HCT116 (cell line): Measurements from ENCODE around the gene SUGCT. TPM values are rescaled to one million over a fixed set of nuclear protein-coding genes. Genes with fewer than 3 reads are reported as not detected.

Experiments used
- ATAC-seq: fragments of 200-7000 bp; cut with Tn5 transposase; 2 replicates; pipeline ENCODE4 v1.9.1; 2020; ENCODE audit warnings: mild to moderate bottlenecking, moderate library complexity
- BruUV-seq: library from RNA; stranded (reverse); fragments of 400-500 nt; replicated peaks from 2 replicates; lab custom pipeline; 2021; lab: Mats Ljungman, UMichigan
- CTCF ChIA-PET: fragments of 300-600 bp; sonication (Branson Sonifier 250); formaldehyde crosslinking; loops from one replicate; lab custom pipeline; 2021; ENCODE audit warnings: antibody characterized with exemption; lab: Charles Lee
- POLR2A ChIA-PET: fragments of 300-600, 350-600 bp; sonication (Branson Sonifier 250); formaldehyde crosslinking; loops from one replicate; lab custom pipeline; 2021; ENCODE audit warnings: antibody characterized with exemption; lab: Charles Lee
- RAD21 ChIA-PET, 2 experiments: fragments of 300-600 bp; sonication (Branson Sonifier 250); formaldehyde crosslinking; loops; one replicate each; lab custom pipeline; 2023; ENCODE audit warnings: low total read pairs in 2 of 2; ENCODE audit not compliant: uncharacterized antibody in 2 of 2, unreplicated experiment in 2 of 2, low non-redundant PET in 1 of 2; lab: Charles Lee
- DNase-seq: peaks from one replicate; pipeline ENCODE4 v3.0.0-alpha.2; 2010; ENCODE audit warnings: low read depth, low spot score
- H2AFZ ChIP-seq: fragments of 200-600 bp; shearing (Covaris generic), sonication (generic); 2 replicates; pipeline ENCODE4 v1.6.1; 2017; ENCODE audit warnings: low read depth, mixed run types, mixed read lengths, antibody characterized with exemption, low read length; ENCODE audit not compliant: poor library complexity, severe bottlenecking
- H3K27ac ChIP-seq: 2 replicates; pipeline ENCODE4 v1.5.1; 2012; ENCODE audit warnings: low read depth, low read length
- H3K27me3 ChIP-seq: fragments of 200-600 bp; sonication (generic); 2 replicates; pipeline ENCODE4 v1.6.1; 2016; ENCODE audit warnings: mixed run types, low read length, mixed read lengths; ENCODE audit not compliant: insufficient read depth
- H3K36me3 ChIP-seq, 2 experiments: fragments of 200-500 bp in 1 of 2; fragments of 200-600 bp in 1 of 2; sonication (Bioruptor generic) in 1 of 2; sonication (generic) in 1 of 2; 2 replicates each; pipeline versions ENCODE4 v1.5.1 to v1.6.1; 2014 to 2016; ENCODE audit warnings: low read length in 2 of 2, inconsistent platforms in 1 of 2, mixed read lengths in 1 of 2, mixed run types in 1 of 2; ENCODE audit not compliant: insufficient read depth in 2 of 2, control insufficient read depth in 1 of 2
- H3K4me1 ChIP-seq, 2 experiments: fragments of 200-600 bp in 1 of 2; sonication (generic) in 1 of 2; 2 replicates each; pipeline versions ENCODE4 v1.5.1 to v1.6.1; 2012 to 2017; ENCODE audit warnings: low read length in 2 of 2, inconsistent platforms in 1 of 2, mild to moderate bottlenecking in 1 of 2, mixed read lengths in 1 of 2, mixed run types in 1 of 2, moderate library complexity in 1 of 2; ENCODE audit not compliant: insufficient read depth in 2 of 2, control insufficient read depth in 1 of 2
- H3K4me2 ChIP-seq: fragments of 200-600 bp; sonication (generic); 2 replicates; pipeline ENCODE4 v1.6.1; 2017; ENCODE audit warnings: mixed run types, low read length, mixed read lengths
- H3K4me3 ChIP-seq, 2 experiments: fragments of 200-600 bp in 1 of 2; sonication (generic) in 1 of 2; replicated peaks in 1 of 2; 2 replicates each; pipeline ENCODE4 v1.5.1; 2011 to 2016; ENCODE audit warnings: low read length in 2 of 2, control low read depth in 1 of 2, low read depth in 1 of 2, mild to moderate bottlenecking in 1 of 2, mixed read lengths in 1 of 2, mixed run types in 1 of 2
- H3K79me2 ChIP-seq: fragments of 200-600 bp; sonication (generic); 2 replicates; pipeline ENCODE4 v1.6.1; 2017; ENCODE audit warnings: mild to moderate bottlenecking, mixed run types, low read length, moderate library complexity, mixed read lengths; ENCODE audit not compliant: insufficient read depth
- H3K9ac ChIP-seq: fragments of 200-600 bp; sonication (generic); 2 replicates; pipeline ENCODE4 v1.6.1; 2016; ENCODE audit warnings: low read length, mixed read lengths
- H3K9me2 ChIP-seq: fragments of 200-600 bp; sonication (generic), shearing (Covaris generic); 2 replicates; pipeline ENCODE4 v1.6.1; 2017; ENCODE audit warnings: mixed run types, mild to moderate bottlenecking, moderate library complexity; ENCODE audit not compliant: insufficient read depth
- H3K9me3 ChIP-seq, 2 experiments: fragments of 200-500 bp in 1 of 2; fragments of 200-600 bp in 1 of 2; sonication (Bioruptor generic) in 1 of 2; sonication (generic) in 1 of 2; 2 replicates each; pipeline ENCODE4 v1.6.1; 2014 to 2017; ENCODE audit warnings: low read length in 2 of 2, mixed read lengths in 2 of 2, inconsistent platforms in 1 of 2, low read depth in 1 of 2, mild to moderate bottlenecking in 1 of 2, mixed run types in 1 of 2, moderate library complexity in 1 of 2; ENCODE audit not compliant: control insufficient read depth in 1 of 2, insufficient read depth in 1 of 2
- H4K20me1 ChIP-seq: fragments of 200-600 bp; sonication (generic), shearing (Covaris generic); 2 replicates; pipeline ENCODE4 v1.6.1; 2017; ENCODE audit warnings: mixed run types, mild to moderate bottlenecking, moderate library complexity; ENCODE audit not compliant: insufficient read depth
- CEBPB ChIP-seq: IDR thresholded peaks from 2 replicates; pipeline ENCODE4 v1.6.1; 2012; ENCODE audit warnings: low read depth
- EGR1 ChIP-seq: IDR thresholded peaks from 2 replicates; pipeline ENCODE4 v1.6.1; 2012; ENCODE audit warnings: low read depth
- ELF1 ChIP-seq: IDR thresholded peaks from 2 replicates; pipeline ENCODE4 v1.6.1; 2012; ENCODE audit warnings: low read depth, borderline replicate concordance
- EZH2phosphoT487 ChIP-seq: fragments of 200-600 bp; IDR thresholded peaks from 2 replicates; pipeline ENCODE4 v1.6.1; 2018; ENCODE audit warnings: antibody characterized with exemption, borderline replicate concordance
- POLR2A ChIP-seq: IDR thresholded peaks from 2 replicates; pipeline ENCODE4 v1.7.0; 2011; ENCODE audit warnings: borderline replicate concordance; ENCODE audit not compliant: insufficient read depth, insufficient read length; ENCODE audit errors: extremely low read depth
- POLR2AphosphoS5 ChIP-seq: IDR thresholded peaks from 2 replicates; pipeline ENCODE4 v1.6.1; 2011; ENCODE audit warnings: mild to moderate bottlenecking, low read depth, low read length, moderate library complexity
- RAD21 ChIP-seq: IDR thresholded peaks from 2 replicates; pipeline ENCODE4 v1.6.1; 2012; ENCODE audit warnings: low read depth, mild to moderate bottlenecking
- SIN3A ChIP-seq: IDR thresholded peaks from 2 replicates; pipeline ENCODE4 v1.6.1; 2012; ENCODE audit warnings: low read depth
- SP1 ChIP-seq: IDR thresholded peaks from 2 replicates; pipeline ENCODE4 v1.6.1; 2012; ENCODE audit warnings: low read depth
- TCF7L2 ChIP-seq: IDR thresholded peaks from 2 replicates; pipeline ENCODE4 v1.7.0; 2011; ENCODE audit warnings: borderline replicate concordance, inconsistent platforms; ENCODE audit not compliant: insufficient read depth, insufficient read length; ENCODE audit errors: extremely low read depth
- YY1 ChIP-seq: IDR thresholded peaks from 2 replicates; pipeline ENCODE4 v1.6.1; 2011; ENCODE audit warnings: low read length, low read depth, moderate library complexity, mild to moderate bottlenecking; ENCODE audit not compliant: insufficient replicate concordance; ENCODE audit errors: extremely low read depth
- ZFX ChIP-seq: fragments of 450-650 bp; IDR thresholded peaks from 2 replicates; pipeline ENCODE4 v1.6.1; 2017
- intact Hi-C: fragments of 100-400 bp; cut with micrococcal nuclease; formaldehyde crosslinking; loops from 2 replicates; pipeline ENCODE4 v1.10.0; 2022
- total RNA-seq: library from RNA; stranded (reverse); gene quantifications from one replicate; pipeline ENCODE4 v1.2.1, GENCODE V29; 2021; ENCODE audit not compliant: unreplicated experiment
- TF ChIP-seq, protein P1 (sequence below): IDR thresholded peaks from 2 replicates; pipeline ENCODE4 v1.6.1; 2012
- TF ChIP-seq, protein P2 (sequence below): IDR thresholded peaks from 2 replicates; pipeline ENCODE4 v1.6.1; 2012
- TF ChIP-seq, protein P3 (sequence below): IDR thresholded peaks from 2 replicates; pipeline ENCODE4 v1.6.1; 2012; ENCODE audit warnings: low read depth
- TF ChIP-seq, protein P4 (sequence below), 3 experiments: fragments of 200-600 bp in 1 of 3; sonication (generic) in 1 of 3; IDR thresholded peaks in 2 of 3; conservative IDR thresholded peaks in 1 of 3; 2 replicates each; pipeline ENCODE4 v1.5.1; 2012 to 2017; ENCODE audit warnings: low read depth in 2 of 3, low read length in 2 of 3, antibody characterized with exemption in 1 of 3, borderline replicate concordance in 1 of 3, control low read depth in 1 of 3, mild to moderate bottlenecking in 1 of 3, mixed read lengths in 1 of 3, mixed run types in 1 of 3, moderate library complexity in 1 of 3; ENCODE audit not compliant: insufficient read depth in 1 of 3

The SUGCT gene
- total RNA-seq, 1 experiment from 2014 or later = 4.4 TPM

DNA sequence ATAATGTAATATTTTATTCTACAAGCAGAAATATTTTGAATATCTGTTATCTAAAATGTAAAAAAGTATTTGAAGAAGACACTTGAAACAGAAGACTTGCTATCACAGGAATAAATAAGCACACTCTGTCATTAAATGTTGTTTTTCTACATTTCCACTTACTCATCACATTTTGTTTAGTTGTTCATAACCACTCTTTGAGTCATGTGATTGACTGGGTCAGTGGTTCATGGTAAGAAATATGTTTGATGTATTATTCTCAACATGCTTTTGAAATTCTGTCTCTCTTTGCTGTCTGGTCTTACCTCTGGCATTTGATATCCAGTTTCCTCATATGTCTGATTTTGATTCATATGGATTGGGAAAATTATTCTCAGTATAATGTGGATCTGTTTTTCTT lies 171.8 kb downstream of the SUGCT start:
- no peaks in the 10 kb centered on the region for H3K9me3 ChIP-seq
- no peak overlapping the region for H3K4me3 ChIP-seq
- ChIA-PET RAD21 (no interaction called here), POLR2A (no interaction called here), CTCF (no interaction called here)
- BruUV-seq = no TSS peak
- H4K20me1 ChIP-seq = no peaks in the 10 kb centered on the region
- H3K4me1 ChIP-seq = no peaks in the 10 kb centered on the region
- no peaks in the 10 kb centered on the region for H3K9me2 ChIP-seq
- no peak overlapping the region for H2AFZ ChIP-seq
- ATAC-seq (no peak), DNase-seq (no peak)
- H3K79me2 ChIP-seq = no peaks in the 10 kb centered on the region
- no peak overlapping the region for H3K9ac ChIP-seq
- H3K27ac ChIP-seq = no peak overlapping the region
- H3K36me3 ChIP-seq = no peaks in the 10 kb centered on the region
- intact Hi-C loops = no loop called here
- no peaks in the 10 kb centered on the region for H3K27me3 ChIP-seq
- no peak overlapping the region for H3K4me2 ChIP-seq
- TF ChIP-seq, protein P1, sequence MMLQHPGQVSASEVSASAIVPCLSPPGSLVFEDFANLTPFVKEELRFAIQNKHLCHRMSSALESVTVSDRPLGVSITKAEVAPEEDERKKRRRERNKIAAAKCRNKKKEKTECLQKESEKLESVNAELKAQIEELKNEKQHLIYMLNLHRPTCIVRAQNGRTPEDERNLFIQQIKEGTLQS = no peak
- TF ChIP-seq EGR1 = no peak

DNA sequence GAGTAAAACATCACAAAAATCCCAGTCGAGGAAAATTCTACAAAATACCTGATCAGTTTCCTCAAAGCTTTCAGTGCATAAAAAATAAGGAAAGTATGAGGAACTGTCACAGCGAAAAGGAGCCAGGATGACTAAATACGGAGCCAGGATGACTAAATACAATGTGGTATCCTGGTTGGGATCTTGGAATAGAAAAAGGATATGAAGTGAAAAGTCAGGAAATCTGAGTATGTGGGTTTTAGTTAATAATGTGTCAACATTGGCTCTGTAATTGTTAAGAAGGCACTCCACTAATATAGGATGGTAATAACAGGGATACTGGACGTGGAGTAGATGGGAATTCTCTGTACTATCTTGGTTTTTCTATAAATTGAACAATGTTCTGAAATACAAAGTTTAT lies 175.5 kb downstream of the SUGCT start:
- H3K4me3 ChIP-seq = no peak overlapping the region
- H3K36me3 ChIP-seq = no peaks in the 10 kb centered on the region
- no peak overlapping the region for H3K9ac ChIP-seq
- no peaks in the 10 kb centered on the region for H3K4me1 ChIP-seq
- no peaks in the 10 kb centered on the region for H3K9me3 ChIP-seq
- no peaks in the 10 kb centered on the region for H3K27me3 ChIP-seq
- H2AFZ ChIP-seq = no peak overlapping the region
- H3K4me2 ChIP-seq = no peak overlapping the region
- no peak for DNase-seq
- intact Hi-C loops = no loop called here
- no peaks in the 10 kb centered on the region for H4K20me1 ChIP-seq
- no TSS peak for BruUV-seq
- POLR2A ChIA-PET = no interaction called here
- RAD21 ChIA-PET = no interaction called here
- H3K27ac ChIP-seq = no peak overlapping the region
- H3K79me2 ChIP-seq = no peaks in the 10 kb centered on the region
- CTCF ChIA-PET = no interaction called here
- no peak for ATAC-seq
- no peaks in the 10 kb centered on the region for H3K9me2 ChIP-seq
- TF ChIP-seq TCF7L2 (no peak), POLR2AphosphoS5 (no peak), ZFX (no peak), YY1 (no peak), ELF1 (no peak), EZH2phosphoT487 (no peak), SIN3A (no peak), SP1 (no peak), RAD21 (no peak), CEBPB (no peak), POLR2A (no peak)
- TF ChIP-seq, protein P1 = no peak
- TF ChIP-seq, protein P2, sequence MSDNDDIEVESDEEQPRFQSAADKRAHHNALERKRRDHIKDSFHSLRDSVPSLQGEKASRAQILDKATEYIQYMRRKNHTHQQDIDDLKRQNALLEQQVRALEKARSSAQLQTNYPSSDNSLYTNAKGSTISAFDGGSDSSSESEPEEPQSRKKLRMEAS = no peak
- TF ChIP-seq, protein P3, sequence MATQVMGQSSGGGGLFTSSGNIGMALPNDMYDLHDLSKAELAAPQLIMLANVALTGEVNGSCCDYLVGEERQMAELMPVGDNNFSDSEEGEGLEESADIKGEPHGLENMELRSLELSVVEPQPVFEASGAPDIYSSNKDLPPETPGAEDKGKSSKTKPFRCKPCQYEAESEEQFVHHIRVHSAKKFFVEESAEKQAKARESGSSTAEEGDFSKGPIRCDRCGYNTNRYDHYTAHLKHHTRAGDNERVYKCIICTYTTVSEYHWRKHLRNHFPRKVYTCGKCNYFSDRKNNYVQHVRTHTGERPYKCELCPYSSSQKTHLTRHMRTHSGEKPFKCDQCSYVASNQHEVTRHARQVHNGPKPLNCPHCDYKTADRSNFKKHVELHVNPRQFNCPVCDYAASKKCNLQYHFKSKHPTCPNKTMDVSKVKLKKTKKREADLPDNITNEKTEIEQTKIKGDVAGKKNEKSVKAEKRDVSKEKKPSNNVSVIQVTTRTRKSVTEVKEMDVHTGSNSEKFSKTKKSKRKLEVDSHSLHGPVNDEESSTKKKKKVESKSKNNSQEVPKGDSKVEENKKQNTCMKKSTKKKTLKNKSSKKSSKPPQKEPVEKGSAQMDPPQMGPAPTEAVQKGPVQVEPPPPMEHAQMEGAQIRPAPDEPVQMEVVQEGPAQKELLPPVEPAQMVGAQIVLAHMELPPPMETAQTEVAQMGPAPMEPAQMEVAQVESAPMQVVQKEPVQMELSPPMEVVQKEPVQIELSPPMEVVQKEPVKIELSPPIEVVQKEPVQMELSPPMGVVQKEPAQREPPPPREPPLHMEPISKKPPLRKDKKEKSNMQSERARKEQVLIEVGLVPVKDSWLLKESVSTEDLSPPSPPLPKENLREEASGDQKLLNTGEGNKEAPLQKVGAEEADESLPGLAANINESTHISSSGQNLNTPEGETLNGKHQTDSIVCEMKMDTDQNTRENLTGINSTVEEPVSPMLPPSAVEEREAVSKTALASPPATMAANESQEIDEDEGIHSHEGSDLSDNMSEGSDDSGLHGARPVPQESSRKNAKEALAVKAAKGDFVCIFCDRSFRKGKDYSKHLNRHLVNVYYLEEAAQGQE = no peak
- TF ChIP-seq, protein P4, sequence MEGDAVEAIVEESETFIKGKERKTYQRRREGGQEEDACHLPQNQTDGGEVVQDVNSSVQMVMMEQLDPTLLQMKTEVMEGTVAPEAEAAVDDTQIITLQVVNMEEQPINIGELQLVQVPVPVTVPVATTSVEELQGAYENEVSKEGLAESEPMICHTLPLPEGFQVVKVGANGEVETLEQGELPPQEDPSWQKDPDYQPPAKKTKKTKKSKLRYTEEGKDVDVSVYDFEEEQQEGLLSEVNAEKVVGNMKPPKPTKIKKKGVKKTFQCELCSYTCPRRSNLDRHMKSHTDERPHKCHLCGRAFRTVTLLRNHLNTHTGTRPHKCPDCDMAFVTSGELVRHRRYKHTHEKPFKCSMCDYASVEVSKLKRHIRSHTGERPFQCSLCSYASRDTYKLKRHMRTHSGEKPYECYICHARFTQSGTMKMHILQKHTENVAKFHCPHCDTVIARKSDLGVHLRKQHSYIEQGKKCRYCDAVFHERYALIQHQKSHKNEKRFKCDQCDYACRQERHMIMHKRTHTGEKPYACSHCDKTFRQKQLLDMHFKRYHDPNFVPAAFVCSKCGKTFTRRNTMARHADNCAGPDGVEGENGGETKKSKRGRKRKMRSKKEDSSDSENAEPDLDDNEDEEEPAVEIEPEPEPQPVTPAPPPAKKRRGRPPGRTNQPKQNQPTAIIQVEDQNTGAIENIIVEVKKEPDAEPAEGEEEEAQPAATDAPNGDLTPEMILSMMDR (IDR thresholded peaks at IDR 0.05 in 2 of 3, conservative IDR thresholded peaks at IDR 0.05 in 1 of 3; ENCODE audit: borderline replicate concordance in 1 of 3, insufficient read depth in 1 of 3, low read depth in 2 of 3, low read length in 2 of 3) = no peak
